ENCODE results near the gene PRR13.
"Not testable (repeated sequence)": the region's sequence is repeated elsewhere in the genome, so short reads cannot be mapped to it uniquely, and the experiment has no call there.

Gene PRR13

GRCh38 chr12:53435326-53435725 lies 6.2 kb upstream of the PRR13 start:
- not testable (repeated sequence) for DNase-seq (ENCODE audit: low read depth)

- DNase-seq (ENCODE audit: low read depth) = not testable (repeated sequence)
Observed at GRCh38 chr12:53439582-53439981, 2.0 kb upstream of the PRR13 start.

GRCh38 chr12:53443955-53444354 lies 2.4 kb downstream of the PRR13 start:
- no peak for DNase-seq (ENCODE audit: low read depth)

GRCh38 chr12:53444593-53445325 lies 3.2 kb downstream of the PRR13 start:
- not testable (repeated sequence) for DNase-seq (ENCODE audit: low read depth)

DNA sequence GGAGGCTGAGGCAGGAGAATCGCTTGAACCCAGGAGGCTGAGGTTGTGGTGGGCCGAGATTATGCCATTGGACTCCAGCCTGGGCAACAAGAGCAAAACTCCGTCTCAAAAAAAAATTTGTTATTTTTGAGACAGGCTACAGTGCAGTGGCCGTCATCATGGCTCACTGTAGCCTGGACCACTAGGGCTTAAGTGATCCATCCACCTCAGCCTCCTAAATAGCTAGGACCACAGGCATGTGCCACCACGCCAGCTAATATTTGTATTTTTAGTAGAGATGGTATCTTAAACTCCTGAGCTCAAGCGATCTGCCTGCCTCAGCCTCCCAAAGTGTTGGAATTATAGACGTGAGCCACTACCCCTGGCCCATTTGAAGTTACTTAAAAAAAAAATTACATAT lies 9.4 kb downstream of the PRR13 start:
- no peak for DNase-seq (ENCODE audit: low read depth)

- DNase-seq (ENCODE audit: low read depth) = peak; percentile 100
Observed at GRCh38 chr12:53451661-53452158, 10.2 kb downstream of the PRR13 start, which contains the start of gene PCBP2. Gene PCBP2 (plus strand): TSS chr12:53452102. CDS start chr12:53454801, 2,699 bp downstream.

GRCh38 chr12:53452159-53453077 lies 10.9 kb downstream of the PRR13 start:
- peak; percentile 89 for DNase-seq (ENCODE audit: low read depth)

DNA sequence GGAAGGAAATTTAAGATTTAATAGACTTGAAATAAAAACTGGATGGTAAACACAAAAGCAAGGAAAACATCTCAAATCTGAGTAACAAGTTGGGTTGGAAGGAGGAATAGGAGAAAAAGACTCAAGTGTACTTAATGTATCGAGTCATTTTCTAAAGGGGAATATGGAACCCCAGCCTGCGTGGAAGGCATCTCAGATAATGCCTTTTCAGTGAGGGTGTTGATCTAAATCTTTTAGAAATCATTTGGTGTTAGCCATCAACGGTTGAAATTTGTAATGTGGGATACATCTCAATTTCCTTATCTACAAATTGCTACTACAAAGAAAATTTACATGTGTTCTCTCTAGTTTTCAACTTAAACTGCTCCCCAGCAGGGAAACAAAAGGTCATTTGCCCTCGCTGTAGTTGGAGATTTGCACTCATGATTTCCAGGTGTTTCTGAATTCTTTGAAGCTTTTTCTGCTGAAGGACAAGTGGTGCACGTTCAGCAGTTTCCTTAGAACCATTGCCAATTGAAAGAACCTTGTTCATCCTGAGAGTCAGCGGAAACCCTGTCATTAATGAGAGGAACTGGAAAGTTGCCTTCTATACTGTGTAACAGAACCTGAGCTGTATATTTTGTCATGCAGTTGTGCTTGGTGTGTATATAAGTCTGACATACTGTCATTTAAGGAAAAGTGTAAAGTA lies 12.6 kb downstream of the PRR13 start:
- DNase-seq (ENCODE audit: low read depth) = no peak

DNA sequence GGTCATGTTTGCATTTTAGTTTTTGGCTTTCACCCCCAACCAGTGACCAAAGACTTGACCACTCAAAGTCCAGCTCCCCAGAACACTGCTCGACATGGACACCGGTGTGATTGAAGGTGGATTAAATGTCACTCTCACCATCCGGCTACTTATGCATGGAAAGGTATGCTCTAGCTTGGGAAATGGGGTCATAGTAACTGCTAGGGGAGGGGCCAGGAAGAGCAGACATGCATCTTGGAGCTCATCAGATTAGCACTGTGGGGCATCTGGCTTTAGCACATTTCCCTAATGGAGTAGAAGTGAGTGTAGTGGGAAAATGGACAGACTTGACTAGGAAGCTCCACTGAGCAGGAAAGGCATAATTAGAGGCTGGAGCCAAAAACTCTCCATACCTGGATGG lies 13.2 kb downstream of the PRR13 start:
- DNase-seq (ENCODE audit: low read depth) = no peak

- no peak for DNase-seq (ENCODE audit: low read depth)
Observed at GRCh38 chr12:53456654-53457366, 15.3 kb downstream of the PRR13 start.

GRCh38 chr12:53459097-53459496 lies 17.6 kb downstream of the PRR13 start:
- no peak for DNase-seq (ENCODE audit: low read depth)

DNA sequence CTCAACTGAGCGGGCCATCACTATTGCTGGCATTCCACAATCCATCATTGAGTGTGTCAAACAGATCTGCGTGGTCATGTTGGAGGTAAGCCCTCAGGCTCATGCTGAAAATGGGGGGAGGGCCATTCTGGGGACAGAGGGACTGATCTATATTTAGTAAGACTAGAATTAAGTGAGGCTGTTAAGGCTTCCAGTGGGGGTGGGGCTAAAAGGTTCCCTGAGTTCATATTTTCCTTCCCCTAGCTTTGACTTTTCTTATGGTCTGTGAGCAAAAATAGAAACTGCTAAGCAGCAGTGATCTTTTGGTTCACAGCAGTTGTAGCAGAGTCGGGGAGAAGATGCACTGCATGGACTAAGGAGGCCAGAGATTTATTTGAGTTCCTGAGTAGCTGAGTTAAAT lies 19.5 kb downstream of the PRR13 start:
- no peak for DNase-seq (ENCODE audit: low read depth)

DNA sequence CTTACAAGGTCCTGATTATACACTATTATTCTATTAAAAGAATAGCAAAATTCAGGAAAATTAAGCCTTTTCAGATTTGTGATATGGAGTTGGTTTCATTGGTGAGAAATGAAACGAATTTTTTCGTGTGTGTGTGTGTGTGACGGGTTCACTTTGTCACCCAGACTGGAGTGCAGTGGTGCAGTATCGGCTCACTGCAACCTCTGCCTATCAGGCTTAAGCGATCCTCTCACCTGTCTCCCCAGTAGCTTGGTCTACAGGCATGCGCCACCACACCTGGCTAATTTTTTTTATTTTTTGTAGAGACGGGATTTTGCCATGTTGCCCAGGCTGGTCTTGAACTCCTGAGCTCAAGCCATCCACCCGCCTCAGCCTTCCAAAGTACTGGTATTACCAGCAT lies 20.1 kb downstream of the PRR13 start:
- no peak for DNase-seq (ENCODE audit: low read depth)

DNA sequence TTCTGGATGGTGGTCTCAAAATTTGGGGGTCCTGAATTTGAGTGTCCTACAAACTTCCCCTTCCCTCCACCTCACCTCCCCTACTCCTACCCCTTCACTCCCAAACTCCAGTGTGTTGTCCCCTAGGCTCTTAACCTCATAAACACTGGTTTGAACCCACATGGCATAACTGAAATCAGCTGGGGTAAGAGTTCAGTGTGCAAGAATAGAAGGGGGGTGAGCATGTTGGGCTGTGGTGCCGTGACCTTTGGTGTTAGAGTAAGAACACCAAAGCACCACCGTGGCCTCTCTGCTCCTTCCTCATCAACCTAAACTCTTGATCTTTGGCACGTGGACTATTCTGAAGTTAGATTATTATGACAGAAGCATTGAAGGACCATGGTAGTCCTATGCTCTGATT lies 21.4 kb downstream of the PRR13 start:
- DNase-seq (ENCODE audit: low read depth) = no peak

GRCh38 chr12:53463802-53464560 lies 22.4 kb downstream of the PRR13 start:
- DNase-seq (ENCODE audit: low read depth) = no peak

- no peak for DNase-seq (ENCODE audit: low read depth)
Observed at GRCh38 chr12:53464685-53465418, 23.3 kb downstream of the PRR13 start.

DNA sequence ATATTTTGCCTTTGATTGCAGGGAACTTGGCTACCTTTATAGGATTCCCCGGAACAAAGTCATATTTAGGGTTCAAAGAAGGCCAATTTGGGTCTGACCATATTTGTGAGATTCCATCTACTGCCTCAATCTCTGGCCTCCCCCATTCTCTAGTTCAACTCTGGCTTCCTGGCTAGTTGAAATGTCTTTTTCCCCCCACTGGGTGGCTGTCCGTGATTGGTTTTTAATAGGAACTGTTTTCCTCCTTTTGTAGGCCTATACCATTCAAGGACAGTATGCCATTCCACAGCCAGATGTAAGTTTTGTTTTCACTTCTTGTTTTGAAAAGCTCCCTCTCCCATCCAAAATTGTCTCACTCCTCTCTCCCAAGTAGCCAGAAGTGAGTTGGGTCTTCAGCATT lies 24.1 kb downstream of the PRR13 start:
- DNase-seq (ENCODE audit: low read depth) = no peak

GRCh38 chr12:53466640-53467039 lies 25.1 kb downstream of the PRR13 start:
- DNase-seq (ENCODE audit: low read depth) = no peak

DNA sequence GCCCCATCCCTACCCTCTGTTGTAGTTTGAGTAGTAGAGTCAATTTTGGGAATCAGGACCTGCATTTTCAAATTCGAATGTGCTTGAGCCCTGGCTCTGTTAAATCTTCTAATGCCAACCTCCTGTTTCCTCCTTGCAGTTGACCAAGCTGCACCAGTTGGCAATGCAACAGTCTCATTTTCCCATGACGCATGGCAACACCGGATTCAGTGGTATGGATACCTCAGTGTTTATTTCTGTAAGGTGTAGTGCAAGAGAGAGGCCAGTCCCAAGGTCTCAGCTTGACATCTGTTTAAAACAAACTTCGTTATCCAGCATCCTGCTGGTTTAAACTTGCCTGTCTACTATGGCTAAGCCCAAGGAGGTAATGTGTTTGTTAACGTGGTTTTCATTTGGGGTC lies 25.5 kb downstream of the PRR13 start:
- DNase-seq (ENCODE audit: low read depth) = no peak

DNA sequence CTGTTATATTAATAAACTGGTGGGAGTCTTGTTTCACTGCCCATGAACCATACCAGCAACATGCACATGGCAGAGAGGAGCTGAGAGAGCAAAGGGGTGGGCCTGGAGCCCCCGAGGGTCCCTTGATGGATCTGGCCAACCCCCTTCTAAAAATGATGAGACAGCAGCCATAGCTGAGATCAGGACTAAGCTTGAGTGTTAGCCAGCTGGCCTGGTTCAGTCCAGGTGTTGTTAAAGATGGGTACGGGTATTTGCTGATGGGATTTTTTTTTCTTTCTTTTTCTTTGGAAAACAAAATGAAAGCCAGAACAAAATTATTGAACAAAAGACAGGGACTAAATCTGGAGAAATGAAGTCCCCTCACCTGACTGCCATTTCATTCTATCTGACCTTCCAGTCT lies 26.3 kb downstream of the PRR13 start:
- DNase-seq (ENCODE audit: low read depth) = no peak
